Stimulated activated CD4-positive, alpha-beta T cell treated with anti-CD3 and anti-CD28 coated beads, Interleukin-1b, Interleukin-23, amount 100 ng/mL, for 48 hours (primary cell): Measurements from ENCODE around the gene DPYSL5.
"Not testable (repeated sequence)": the region's sequence is repeated elsewhere in the genome, so short reads cannot be mapped to it uniquely, and the experiment has no call there.

ENCODE experiments used
- DNase-seq: peaks from one replicate; pipeline ENCODE4 v3.0.0-alpha.2; 2020

DPYSL5 gene

DNA sequence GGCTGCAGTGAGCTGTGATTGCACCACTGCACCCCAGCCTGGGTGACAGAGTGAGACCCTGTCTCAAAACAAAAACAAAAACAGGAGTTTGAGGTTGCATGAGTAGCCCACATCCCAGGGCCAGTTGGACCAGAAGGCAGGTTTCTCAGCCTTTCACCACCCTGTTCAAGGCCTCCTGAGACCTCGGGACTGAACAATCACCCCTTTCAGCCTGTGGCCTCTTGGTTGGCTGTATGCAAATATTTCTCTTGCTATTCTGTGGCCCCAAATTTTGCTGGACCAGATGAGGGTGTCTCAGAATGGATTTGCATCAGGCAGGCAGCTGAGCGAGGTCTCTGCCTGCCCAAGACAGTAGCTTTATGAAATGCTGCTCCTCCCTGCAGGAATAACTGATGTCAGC, 56.9 kb downstream of the DPYSL5 start:
- DNase-seq = no peak

GRCh38 chr2:26905341-26906198, 57.6 kb downstream of the DPYSL5 start:
- DNase-seq = no peak

DNA sequence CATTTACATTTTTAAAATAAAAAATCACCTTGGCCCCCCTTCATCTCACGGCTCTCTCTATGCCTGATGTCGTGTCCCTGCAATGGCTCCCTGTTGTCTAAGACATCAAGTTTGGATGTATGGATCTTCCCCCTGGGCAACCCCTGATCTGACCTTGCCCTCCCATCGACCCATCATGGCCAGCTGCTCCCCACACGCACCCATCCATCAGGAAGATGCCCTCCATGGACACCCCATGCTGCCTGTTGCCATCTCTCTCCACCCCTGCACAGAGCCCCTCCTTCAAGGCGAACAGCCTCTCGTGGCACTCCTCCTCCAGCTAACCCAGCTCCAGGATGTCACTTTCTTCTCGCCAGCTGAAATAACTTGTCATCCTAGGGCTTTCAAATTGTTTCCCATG, 59.5 kb downstream of the DPYSL5 start:
- DNase-seq = no peak

DNA sequence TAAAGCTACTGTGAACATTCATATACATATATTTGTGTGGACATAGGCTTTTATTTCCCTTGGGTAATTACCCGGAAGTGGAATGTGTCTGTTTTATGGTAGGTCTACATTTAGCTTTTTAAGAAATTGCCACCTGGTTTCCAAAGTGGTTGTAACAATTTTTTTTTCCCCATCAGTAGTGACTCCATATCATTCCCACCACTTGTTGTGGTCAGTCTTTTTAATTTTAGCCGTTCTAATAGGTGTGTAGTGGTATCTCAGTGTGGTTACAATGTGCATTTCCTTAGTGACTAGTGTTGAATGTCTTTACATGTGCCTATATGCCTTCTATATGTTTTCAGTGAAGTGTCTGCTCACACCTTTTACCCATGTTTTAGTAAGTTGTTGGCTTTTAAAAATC, 62.2 kb downstream of the DPYSL5 start:
- DNase-seq = no peak

- DNase-seq = no peak
These were observed 64.3 kb downstream of the DPYSL5 start for GRCh38 chr2:26911911-26912861.

DNA sequence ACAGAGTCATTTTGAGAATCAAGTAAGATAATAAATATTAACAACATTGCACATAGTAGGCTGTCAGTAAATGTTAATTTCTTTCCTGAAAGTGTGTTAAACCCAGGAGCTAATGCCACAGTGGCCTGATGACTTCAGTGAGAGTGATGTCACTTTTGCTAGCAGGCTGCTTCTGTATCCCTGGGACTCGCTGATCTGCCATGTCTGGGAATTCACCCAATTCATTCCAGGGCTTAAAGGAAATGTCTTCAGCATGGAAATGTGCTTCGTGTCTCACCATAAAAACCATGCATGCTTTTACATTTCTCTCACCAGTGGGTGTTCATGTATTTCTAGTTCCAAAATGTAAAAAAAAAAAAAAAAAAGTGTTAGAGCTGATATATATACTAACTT, 65.7 kb downstream of the DPYSL5 start:
- DNase-seq = no peak

DNA sequence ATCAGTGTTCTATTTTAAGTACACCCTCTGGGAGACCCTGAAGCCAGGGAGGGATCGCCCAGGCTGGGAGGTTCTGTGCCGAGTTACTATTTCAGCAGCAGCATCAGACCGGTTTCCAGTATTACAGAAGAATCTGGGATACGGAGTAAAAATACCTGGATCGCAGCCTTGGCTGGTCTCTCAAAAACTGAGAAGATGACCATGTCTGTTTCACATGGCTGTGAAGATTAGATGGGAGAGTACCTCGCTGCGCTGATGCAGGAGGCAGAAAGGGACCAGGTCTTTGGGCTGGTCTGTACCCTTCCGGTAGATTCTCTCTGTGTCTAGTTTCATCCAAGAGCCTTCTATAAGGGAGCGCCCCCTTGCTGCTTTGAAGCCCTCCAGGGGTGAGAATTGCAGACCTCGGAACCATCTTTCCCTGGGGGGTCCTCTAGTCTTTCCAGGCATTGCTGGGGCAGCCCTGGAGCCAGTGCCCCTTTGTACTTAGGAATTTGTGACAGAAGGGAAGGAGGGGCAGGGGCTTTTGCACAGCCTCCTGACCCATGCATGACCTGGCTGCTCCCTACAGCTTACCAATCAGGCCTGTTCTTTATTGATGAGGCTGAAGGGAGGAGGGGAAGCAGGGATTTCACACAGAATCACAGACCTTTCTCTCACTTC, 66.2 kb downstream of the DPYSL5 start:
- DNase-seq = no peak

GRCh38 chr2:26914659-26915310, 66.9 kb downstream of the DPYSL5 start:
- no peak for DNase-seq

DNA sequence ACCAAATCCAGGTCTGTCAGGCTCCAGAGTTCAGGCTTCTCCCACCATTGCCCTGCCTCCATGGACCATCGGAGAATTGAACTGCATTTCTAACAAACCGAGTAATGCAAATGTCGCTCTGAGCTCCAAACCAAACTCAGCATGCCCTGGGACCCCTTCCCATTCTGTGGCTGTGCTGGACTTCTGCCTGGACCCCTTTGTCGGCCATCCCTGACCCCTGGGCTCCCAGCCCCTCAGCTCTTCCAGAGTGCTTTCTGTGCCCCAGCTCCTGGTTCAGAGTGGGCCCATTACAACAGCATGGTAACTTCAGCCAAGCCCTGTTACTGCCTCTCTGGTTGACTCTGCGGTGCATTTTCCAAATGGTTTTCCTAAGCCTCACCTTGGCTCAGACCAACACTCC, 67.4 kb downstream of the DPYSL5 start:
- DNase-seq = no peak

DNA sequence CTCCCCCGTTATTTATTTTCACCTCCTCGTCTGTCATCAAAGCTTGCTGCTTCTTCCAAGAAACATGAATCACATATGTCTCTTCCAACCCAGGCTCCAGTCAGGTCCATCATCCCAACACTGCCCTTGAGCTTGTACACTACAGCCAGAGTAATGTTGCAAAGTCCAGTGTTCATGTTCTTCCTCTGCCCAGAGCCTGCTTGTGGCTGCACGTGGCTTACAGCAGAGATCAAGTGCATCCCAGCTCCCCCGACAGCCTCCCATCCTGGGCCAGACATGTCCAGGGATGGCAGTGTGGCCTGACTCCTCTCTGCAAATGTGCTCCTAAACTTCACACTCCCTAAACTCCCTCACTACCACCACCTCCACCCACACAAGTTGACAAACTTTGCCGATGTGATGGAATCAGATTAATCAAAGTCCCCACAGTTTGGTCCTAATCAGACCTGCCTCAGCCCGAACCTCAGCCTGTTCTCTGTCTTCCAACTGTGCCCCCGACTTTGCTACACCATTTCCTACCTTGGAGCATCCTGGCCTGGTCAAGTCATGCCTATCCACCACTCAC, 68.3 kb downstream of the DPYSL5 start:
- no peak for DNase-seq

GRCh38 chr2:26917135-26917836, 69.4 kb downstream of the DPYSL5 start:
- DNase-seq = no peak

- no peak for DNase-seq
These were observed 73.4 kb downstream of the DPYSL5 start for GRCh38 chr2:26921323-26921722.

- DNase-seq = peak; percentile 53
These were observed 74.7 kb downstream of the DPYSL5 start for GRCh38 chr2:26922405-26923188.

- not testable (repeated sequence) for DNase-seq
These were observed 75.2 kb downstream of the DPYSL5 start for GRCh38 chr2:26923189-26923466.

DNA sequence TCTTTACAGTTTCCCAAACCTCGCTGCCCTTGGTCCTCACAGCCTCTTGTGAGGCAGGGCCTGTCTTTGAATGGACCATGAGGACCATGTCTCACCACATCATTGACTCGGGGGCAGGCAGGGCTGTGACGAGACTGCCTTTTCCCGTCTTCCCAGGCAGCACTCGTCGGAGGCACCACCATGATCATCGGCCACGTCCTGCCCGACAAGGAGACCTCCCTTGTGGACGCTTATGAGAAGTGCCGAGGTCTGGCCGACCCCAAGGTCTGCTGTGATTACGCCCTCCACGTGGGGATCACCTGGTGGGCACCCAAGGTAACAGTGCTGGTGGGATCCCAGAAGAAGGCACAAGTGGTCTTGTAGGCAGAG, 76.8 kb downstream of the DPYSL5 start:
- DNase-seq = no peak

DNA sequence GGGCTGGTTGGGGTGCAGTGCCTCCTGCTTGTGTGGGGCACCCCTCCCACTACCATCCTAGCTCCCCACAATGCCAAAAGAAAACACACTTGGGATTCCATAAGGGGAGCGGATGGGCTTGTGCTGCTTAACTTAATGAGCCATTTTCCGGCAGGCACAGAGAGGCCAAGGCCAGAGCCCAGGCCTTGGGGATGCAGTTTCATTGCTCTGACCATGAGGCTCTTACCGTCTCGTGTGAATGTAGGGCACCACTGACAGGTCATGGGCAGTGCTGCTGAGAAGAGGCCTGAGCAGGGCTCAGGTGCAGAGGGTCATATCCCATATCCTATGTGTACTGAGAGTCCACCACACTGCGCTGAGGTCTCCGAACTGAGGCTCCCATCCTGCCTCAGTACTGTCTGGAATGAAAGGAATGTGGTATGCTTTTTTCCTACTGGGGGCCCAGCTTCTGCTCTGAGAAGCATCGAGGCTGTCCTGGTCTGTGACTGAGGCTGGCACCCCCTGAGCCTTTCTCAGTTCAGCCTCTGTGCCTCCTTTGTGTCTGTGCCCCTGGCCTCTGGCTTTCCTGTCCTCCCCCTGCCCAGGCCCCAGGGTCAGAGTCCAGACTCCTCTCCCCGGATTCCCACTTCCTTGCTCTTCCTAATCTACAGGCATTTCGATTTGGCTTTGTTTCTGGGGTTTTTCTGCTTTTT, 77.3 kb downstream of the DPYSL5 start:
- no peak for DNase-seq

GRCh38 chr2:26927221-26927620, 79.3 kb downstream of the DPYSL5 start:
- DNase-seq = no peak

DNA sequence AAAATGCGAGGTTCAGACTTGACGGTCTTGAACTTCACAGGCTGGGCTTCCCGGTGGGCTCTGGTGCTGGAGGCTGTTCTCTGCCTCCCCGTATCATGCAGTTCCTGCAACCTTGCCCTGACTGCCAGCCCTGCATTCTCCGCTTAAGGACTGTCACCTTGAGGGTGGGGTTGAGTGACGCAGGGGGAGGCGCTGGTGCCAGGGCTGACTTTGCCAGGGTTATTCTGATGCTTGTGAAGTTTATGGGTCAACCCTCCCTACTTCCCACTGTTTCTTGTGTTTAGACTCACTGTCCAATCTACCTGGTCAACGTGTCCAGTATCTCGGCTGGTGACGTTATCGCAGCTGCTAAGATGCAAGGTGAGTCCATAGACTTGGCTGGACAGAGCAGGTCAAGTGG, 85.0 kb downstream of the DPYSL5 start:
- no peak for DNase-seq

GRCh38 chr2:26933431-26934334, 85.8 kb downstream of the DPYSL5 start:
- DNase-seq = no peak

DNA sequence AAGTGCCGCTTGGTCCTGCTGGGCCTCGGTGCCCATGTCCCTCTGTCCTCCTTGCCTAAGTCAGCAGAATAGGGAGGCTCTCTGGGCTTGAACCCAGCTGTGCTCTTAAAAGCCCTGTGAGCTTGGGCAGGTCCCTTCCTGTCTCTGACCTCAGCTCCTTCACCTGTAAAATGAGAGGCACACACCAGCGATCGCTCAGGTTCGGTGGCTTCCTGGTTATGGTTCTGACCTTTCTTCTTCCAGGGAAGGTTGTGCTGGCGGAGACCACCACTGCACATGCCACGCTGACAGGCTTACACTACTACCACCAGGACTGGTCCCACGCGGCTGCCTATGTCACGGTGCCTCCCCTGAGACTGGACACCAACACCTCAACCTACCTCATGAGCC, 86.4 kb downstream of the DPYSL5 start:
- DNase-seq = no peak
